Fibroblast of villous mesenchyme (primary cell): ENCODE measurements around the gene PRIM2. TPM values are rescaled to one million over a fixed set of nuclear protein-coding genes. Genes with fewer than 3 reads are reported as not detected.
"Not testable (repeated sequence)": the region's sequence is repeated elsewhere in the genome, so short reads cannot be mapped to it uniquely, and the experiment has no call there.

ENCODE experiments used
- DNase-seq: peaks from one replicate; pipeline ENCODE4 v3.0.0-alpha.2; 2010; ENCODE audit warnings: low read depth
- H3K4me3 ChIP-seq: 2 replicates; pipeline ENCODE4 v1.5.1; 2011; ENCODE audit warnings: low read depth, mild to moderate bottlenecking, low read length
- total RNA-seq: library from RNA; depleted of rRNA; stranded (reverse); fragments of >200 nt; gene quantifications from 2 replicates; pipeline ENCODE4 v1.2.3, GENCODE V29; 2012
- TF ChIP-seq, protein P1 (sequence below): IDR thresholded peaks from 2 replicates; pipeline ENCODE4 v1.5.1; 2012; ENCODE audit warnings: low read depth, mild to moderate bottlenecking, low read length; ENCODE audit not compliant: insufficient read depth

PRIM2 gene
- total RNA-seq, 1 donor = 51.0 TPM

- H3K4me3 ChIP-seq = peak overlapping the region; percentile 63
- DNase-seq = peak; percentile 94
- TF ChIP-seq, protein P1, sequence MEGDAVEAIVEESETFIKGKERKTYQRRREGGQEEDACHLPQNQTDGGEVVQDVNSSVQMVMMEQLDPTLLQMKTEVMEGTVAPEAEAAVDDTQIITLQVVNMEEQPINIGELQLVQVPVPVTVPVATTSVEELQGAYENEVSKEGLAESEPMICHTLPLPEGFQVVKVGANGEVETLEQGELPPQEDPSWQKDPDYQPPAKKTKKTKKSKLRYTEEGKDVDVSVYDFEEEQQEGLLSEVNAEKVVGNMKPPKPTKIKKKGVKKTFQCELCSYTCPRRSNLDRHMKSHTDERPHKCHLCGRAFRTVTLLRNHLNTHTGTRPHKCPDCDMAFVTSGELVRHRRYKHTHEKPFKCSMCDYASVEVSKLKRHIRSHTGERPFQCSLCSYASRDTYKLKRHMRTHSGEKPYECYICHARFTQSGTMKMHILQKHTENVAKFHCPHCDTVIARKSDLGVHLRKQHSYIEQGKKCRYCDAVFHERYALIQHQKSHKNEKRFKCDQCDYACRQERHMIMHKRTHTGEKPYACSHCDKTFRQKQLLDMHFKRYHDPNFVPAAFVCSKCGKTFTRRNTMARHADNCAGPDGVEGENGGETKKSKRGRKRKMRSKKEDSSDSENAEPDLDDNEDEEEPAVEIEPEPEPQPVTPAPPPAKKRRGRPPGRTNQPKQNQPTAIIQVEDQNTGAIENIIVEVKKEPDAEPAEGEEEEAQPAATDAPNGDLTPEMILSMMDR = peak; percentile 77
These were observed 810 bp upstream of the PRIM2 start for GRCh38 chr6:57316581-57317059.

DNA sequence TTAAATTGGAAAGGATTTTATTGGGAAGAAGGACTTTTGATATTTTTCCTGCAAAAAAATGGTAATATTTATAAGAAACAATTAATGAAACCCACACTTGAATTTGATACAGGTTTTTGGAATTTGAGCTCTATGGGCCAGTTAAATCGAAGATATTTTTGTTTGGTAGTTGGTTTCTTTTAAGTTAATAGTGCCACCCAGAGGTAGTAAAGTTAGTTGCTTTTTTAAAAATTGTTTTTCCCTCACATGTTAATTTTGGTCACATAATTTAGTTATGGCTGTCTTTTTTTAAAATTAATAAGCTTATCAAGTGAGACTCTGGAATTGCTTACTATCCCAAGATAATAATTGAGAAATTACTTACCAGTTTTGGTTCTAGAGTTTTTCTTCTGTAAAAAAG is 7.1 kb downstream of the PRIM2 start:
- TF ChIP-seq, protein P1 = peak; percentile 44
- no peak overlapping the region for H3K4me3 ChIP-seq
- no peak for DNase-seq

DNA sequence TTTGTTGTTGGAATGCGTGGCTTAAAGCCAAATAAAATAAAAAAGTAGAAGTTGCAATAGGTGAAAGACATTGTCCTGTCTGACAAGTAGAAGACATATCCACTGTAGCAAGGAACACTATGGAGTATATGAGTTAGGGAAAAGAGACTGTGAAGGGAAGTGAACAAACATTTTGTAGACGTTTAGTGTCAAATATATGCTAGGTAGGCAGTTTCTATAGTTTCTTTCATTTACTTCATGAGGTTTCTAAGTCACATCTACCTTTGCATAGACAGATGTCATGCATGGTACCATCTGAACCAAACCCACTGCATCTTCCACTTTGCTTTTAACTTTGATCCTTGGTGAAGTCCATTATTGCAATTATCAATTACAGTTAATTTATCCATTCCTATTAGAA is 9.9 kb downstream of the PRIM2 start:
- TF ChIP-seq, protein P1 = no peak
- no peak for DNase-seq
- H3K4me3 ChIP-seq = no peak overlapping the region

DNA sequence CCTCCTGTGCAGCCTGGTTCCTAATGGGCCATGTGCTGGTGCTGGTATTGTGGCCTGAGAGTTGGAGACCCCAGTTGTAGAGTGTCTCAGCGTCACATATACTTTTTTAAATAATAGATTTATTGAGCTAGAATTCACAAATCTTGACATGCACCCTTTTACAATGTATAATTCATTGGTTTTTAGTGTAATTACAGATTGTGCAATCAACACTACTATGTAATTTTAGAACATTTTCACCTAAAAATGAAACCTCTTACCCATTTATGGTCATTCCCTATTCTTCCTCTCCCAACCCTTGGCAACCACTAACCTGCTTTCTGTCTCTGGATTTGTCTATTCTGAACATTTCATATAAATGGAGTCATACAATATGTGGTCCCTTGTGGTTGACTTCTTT is 10.6 kb downstream of the PRIM2 start:
- no peak for DNase-seq
- H3K4me3 ChIP-seq = no peak overlapping the region
- TF ChIP-seq, protein P1 = no peak

DNA sequence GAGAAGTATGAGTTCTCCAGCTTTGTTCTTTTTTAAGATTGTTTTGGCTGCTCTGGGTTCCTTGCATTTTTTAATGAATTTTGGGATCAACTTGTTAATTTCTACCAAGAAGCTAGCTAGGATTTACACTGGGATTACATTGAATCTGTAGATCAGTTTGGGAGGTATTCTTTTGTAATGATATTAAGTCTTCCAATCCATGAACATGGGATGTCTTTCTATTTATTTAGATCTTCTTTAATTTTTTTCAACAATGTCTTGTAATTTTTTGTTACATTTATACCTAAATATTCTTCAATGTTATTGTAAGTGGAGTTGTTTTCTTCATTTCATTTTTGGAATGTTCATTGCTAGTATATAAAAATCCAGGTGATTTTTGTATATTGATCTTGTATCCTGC is 12.5 kb downstream of the PRIM2 start:
- peak; percentile 4 for DNase-seq
- TF ChIP-seq, protein P1 = no peak
- H3K4me3 ChIP-seq = no peak overlapping the region

DNA sequence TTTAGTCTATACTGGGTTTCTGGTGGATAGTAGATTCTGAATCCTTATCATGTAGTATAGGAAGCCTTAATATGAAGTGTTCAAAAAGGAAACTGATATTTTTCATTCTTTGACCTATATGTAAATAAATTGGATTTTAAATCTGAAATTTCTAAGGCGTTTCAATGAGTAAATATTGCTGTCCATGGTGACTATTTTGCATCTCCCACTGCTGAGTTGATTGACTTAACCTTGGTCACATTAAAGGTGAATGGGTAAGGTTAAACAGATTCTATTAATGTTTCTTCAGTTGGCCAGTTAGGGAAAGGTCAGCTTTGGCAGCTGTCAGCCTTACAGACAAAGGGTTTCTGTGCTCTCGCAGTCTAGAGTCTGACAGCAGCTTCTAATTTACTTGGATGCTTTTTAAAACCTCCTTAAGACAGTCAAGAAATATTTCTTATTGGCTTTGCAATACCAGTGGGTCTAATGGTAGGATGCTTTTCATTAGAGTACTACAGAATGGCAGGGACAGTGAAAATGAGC is 24.8 kb downstream of the PRIM2 start:
- DNase-seq = no peak
- TF ChIP-seq, protein P1 = no peak
- no peak overlapping the region for H3K4me3 ChIP-seq

DNA sequence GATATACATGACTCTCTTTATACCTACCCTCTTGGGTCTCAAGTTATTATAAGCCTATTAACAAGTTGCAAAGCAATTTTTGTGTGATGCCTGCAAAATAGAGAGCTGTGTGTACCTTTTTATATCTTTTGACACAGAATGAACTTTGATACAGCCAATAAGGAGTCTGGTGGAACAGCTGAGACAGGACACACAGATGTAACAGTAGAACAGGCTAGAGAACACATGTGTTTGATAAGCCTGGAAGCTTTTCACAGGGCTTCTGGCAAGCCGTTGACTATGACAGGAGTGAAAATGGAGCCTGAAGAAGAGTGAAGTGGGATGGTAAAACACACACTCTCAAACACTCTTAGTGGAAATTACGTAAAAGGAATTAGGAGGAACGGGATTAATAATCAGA is 25.9 kb downstream of the PRIM2 start:
- not testable (repeated sequence) for DNase-seq, H3K4me3 ChIP-seq

DNA sequence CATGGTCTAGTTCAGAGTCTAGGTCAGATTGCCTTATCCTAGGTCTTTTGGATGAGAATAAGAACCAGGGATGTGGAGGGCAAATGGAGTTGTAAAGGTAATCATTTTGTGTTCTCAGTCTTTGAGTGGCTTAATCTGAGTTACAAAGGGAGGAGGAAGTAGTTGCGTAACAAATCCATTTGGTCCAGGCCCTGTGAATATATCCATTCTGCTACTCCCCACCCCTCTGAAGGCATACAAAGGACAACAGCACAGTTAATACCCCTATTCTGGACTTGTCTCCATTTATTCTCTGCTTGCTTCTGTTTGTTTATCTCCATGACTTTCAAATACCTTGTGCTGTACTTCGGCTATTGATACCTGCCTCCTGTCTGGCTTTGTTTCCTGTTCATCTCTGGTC is 29.3 kb downstream of the PRIM2 start:
- H3K4me3 ChIP-seq, DNase-seq: not testable (repeated sequence)

GRCh38 chr6:57347597-57347996 is 30.2 kb downstream of the PRIM2 start:
- not testable (repeated sequence) for H3K4me3 ChIP-seq, DNase-seq

GRCh38 chr6:57350443-57350842 is 33.0 kb downstream of the PRIM2 start:
- not testable (repeated sequence) for H3K4me3 ChIP-seq, DNase-seq

DNA sequence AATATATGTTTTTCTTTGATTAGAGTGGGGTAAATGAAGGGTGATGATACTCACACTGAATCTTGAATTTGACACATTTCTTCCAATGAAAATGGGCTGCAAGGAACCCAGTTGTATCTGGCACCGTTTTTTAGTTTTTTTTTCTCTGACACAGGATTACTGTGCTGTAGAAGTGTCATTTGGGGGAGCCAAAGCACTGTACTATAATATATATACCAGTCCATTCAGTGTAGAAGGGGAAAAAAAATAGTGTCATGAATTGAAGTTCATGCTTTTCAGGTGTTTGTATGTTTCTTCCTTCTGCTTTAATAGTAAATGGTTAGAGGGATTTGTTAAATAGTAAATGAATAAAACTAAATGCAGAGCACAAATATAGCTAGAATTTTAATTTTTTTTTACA is 35.2 kb downstream of the PRIM2 start:
- H3K4me3 ChIP-seq, DNase-seq: not testable (repeated sequence)

GRCh38 chr6:57358319-57358718 is 40.9 kb downstream of the PRIM2 start:
- H3K4me3 ChIP-seq, DNase-seq: not testable (repeated sequence)

- not testable (repeated sequence) for H3K4me3 ChIP-seq, DNase-seq
These were observed 42.3 kb downstream of the PRIM2 start for GRCh38 chr6:57359766-57360165.
